IMR-90 (cell line): ENCODE data around the gene C10orf62. TPM values are rescaled to one million over a fixed set of nuclear protein-coding genes. Genes with fewer than 3 reads are reported as not detected.

ENCODE experiments used
- ATAC-seq: fragments of 200-7000 bp; cut with Tn5 transposase; 2 replicates; pipeline ENCODE4 v1.9.1; 2020; ENCODE audit warnings: low read depth, mild to moderate bottlenecking, moderate library complexity
- BruUV-seq: library from RNA; stranded (reverse); fragments of 400-500 nt; replicated peaks from 2 replicates; lab custom pipeline; 2021; lab: Mats Ljungman, UMichigan
- CTCF ChIA-PET: fragments of 300-600 bp; formaldehyde crosslinking; extraction: SDS; loops from one replicate; lab custom pipeline; 2021; ENCODE audit warnings: antibody characterized with exemption; lab: Yijun Ruan, JAX
- POLR2A ChIA-PET: fragments of 300-600 bp; sonication (Branson Sonifier 250); formaldehyde crosslinking; loops from one replicate; lab custom pipeline; 2022; ENCODE audit warnings: antibody characterized with exemption; ENCODE audit not compliant: unreplicated experiment; lab: Charles Lee
- DNase-seq: peaks from one replicate; pipeline ENCODE4 v3.0.0; 2013
- H2AFZ ChIP-seq: replicated peaks from 2 replicates; pipeline ENCODE3; 2013; ENCODE audit warnings: low read length, mild to moderate bottlenecking; ENCODE audit not compliant: poor library complexity
- H2AK5ac ChIP-seq: 2 replicates; pipeline ENCODE4 v1.6.1; 2013; ENCODE audit warnings: low read depth, low read length, inconsistent platforms
- H2AK9ac ChIP-seq: replicated peaks from 2 replicates; pipeline ENCODE3; 2013; ENCODE audit warnings: mild to moderate bottlenecking, low read depth, low read length, moderate library complexity; ENCODE audit not compliant: poor library complexity
- H2BK120ac ChIP-seq: 2 replicates; pipeline ENCODE4 v1.6.1; 2013; ENCODE audit warnings: low read depth, low read length, inconsistent platforms
- H2BK15ac ChIP-seq: 3 replicates; pipeline ENCODE4 v1.6.1; 2013; ENCODE audit warnings: low read depth, low read length, inconsistent platforms
- H2BK20ac ChIP-seq: 2 replicates; pipeline ENCODE4 v1.6.1; 2013; ENCODE audit warnings: low read depth, mild to moderate bottlenecking, inconsistent platforms, low read length, moderate library complexity
- H2BK5ac ChIP-seq: 2 replicates; pipeline ENCODE4 v1.6.1; 2013; ENCODE audit warnings: mild to moderate bottlenecking, low read depth, low read length, inconsistent platforms; ENCODE audit not compliant: poor library complexity, severe bottlenecking
- H3K14ac ChIP-seq: replicated peaks from 2 replicates; pipeline ENCODE4 v1.6.1; 2013; ENCODE audit warnings: low read depth, low read length, inconsistent platforms
- H3K18ac ChIP-seq: 2 replicates; pipeline ENCODE4 v1.6.1; 2013; ENCODE audit warnings: low read depth, low read length, control low read depth
- H3K23ac ChIP-seq: 2 replicates; pipeline ENCODE4 v1.6.1; 2013; ENCODE audit warnings: low read depth, low read length, inconsistent platforms
- H3K27ac ChIP-seq: 2 replicates; pipeline ENCODE4 v1.5.1; 2013; ENCODE audit warnings: mild to moderate bottlenecking, control low read depth, low read length; ENCODE audit not compliant: insufficient read depth
- H3K27me3 ChIP-seq: 2 replicates; pipeline ENCODE4 v1.6.1; 2013; ENCODE audit warnings: low read length; ENCODE audit not compliant: control insufficient read depth, insufficient read depth
- H3K36me3 ChIP-seq: 2 replicates; pipeline ENCODE4 v1.6.1; 2013; ENCODE audit warnings: low read length, mixed read lengths; ENCODE audit not compliant: control insufficient read depth, insufficient read depth
- H3K4ac ChIP-seq: 2 replicates; pipeline ENCODE4 v1.6.1; 2013; ENCODE audit warnings: low read depth, low read length, inconsistent platforms
- H3K4me1 ChIP-seq: 2 replicates; pipeline ENCODE4 v1.6.1; 2013; ENCODE audit warnings: low read length, mixed read lengths; ENCODE audit not compliant: control insufficient read depth, insufficient read depth
- H3K4me2 ChIP-seq: 2 replicates; pipeline ENCODE4 v1.6.1; 2013; ENCODE audit warnings: low read depth, mild to moderate bottlenecking, control low read depth, low read length, moderate library complexity
- H3K4me3 ChIP-seq: 2 replicates; pipeline ENCODE4 v1.5.1; 2013; ENCODE audit warnings: low read depth, mild to moderate bottlenecking, control low read depth, low read length, moderate library complexity; ENCODE audit not compliant: insufficient read depth
- H3K56ac ChIP-seq: 2 replicates; pipeline ENCODE4 v1.6.1; 2013; ENCODE audit warnings: low read length, inconsistent platforms; ENCODE audit not compliant: insufficient read depth; ENCODE audit errors: extremely low read depth
- H3K79me1 ChIP-seq, 2 experiments: 2 replicates each; pipeline ENCODE4 v1.6.1; 2013; ENCODE audit warnings: low read length in 2 of 2, inconsistent platforms in 1 of 2, low read depth in 1 of 2
- H3K9ac ChIP-seq: 2 replicates; pipeline ENCODE4 v1.6.1; 2013; ENCODE audit warnings: low read depth, low read length, control low read depth
- H3K9me1 ChIP-seq: 2 replicates; pipeline ENCODE4 v1.6.1; 2013; ENCODE audit warnings: low read length, inconsistent platforms; ENCODE audit not compliant: insufficient read depth
- H3K9me3 ChIP-seq: 2 replicates; pipeline ENCODE4 v1.6.1; 2013; ENCODE audit warnings: low read length; ENCODE audit not compliant: control insufficient read depth, insufficient read depth
- H4K20me1 ChIP-seq: 2 replicates; pipeline ENCODE4 v1.6.1; 2013; ENCODE audit warnings: low read length, inconsistent platforms; ENCODE audit not compliant: insufficient read depth
- H4K5ac ChIP-seq: 2 replicates; pipeline ENCODE4 v1.6.1; 2013; ENCODE audit warnings: mild to moderate bottlenecking, low read depth, low read length, control low read depth
- H4K8ac ChIP-seq, 2 experiments: 2 replicates each; pipeline ENCODE4 v1.6.1; 2013; ENCODE audit warnings: low read depth in 2 of 2, low read length in 2 of 2, control low read depth in 1 of 2, inconsistent platforms in 1 of 2
- H4K91ac ChIP-seq: 2 replicates; pipeline ENCODE4 v1.6.1; 2013; ENCODE audit warnings: low read depth, low read length, inconsistent platforms; ENCODE audit not compliant: insufficient read depth
- BHLHE40 ChIP-seq: fragments of 150-350 bp; IDR thresholded peaks from 2 replicates; pipeline ENCODE4 v1.6.1; 2016; ENCODE audit warnings: mild to moderate bottlenecking, low read depth, low read length
- CEBPB ChIP-seq: IDR thresholded peaks from 2 replicates; pipeline ENCODE4 v1.6.1; 2012; ENCODE audit warnings: low read depth, low read length, improper control_type of control experiment
- ELK1 ChIP-seq: fragments of 150-350 bp; IDR thresholded peaks from 2 replicates; pipeline ENCODE4 v1.6.1; 2016; ENCODE audit warnings: low read depth, mild to moderate bottlenecking, low read length, moderate library complexity, borderline replicate concordance
- MAFK ChIP-seq: IDR thresholded peaks from 2 replicates; pipeline ENCODE4 v1.6.1; 2012; ENCODE audit warnings: low read depth, low read length, improper control_type of control experiment
- RAD21 ChIP-seq: IDR thresholded peaks from 2 replicates; pipeline ENCODE4 v1.6.1; 2012; ENCODE audit warnings: low read length, improper control_type of control experiment
- USF2 ChIP-seq: fragments of 150-350 bp; IDR thresholded peaks from 2 replicates; pipeline ENCODE4 v1.6.1; 2017; ENCODE audit warnings: mild to moderate bottlenecking, antibody characterized with exemption, low read length, low read depth
- WGBS, 2 experiments: methylation state at CpG; one replicate each; pipeline versions ENCODE4 v1.1.5 to v1.1.7; 2013; ENCODE audit warnings: missing lambda C conversion rate in 2 of 2; ENCODE audit not compliant: insufficient read length in 1 of 2; ENCODE audit errors: extremely low coverage in 2 of 2; 5-methylcytosine and 5-hydroxymethylcytosine counted together
- dilution Hi-C: fragments of 300-500 bp; cut with HindIII; formaldehyde crosslinking; loops from one replicate; pipeline ENCODE4 v1.14.3; 2018; ENCODE audit warnings: low sequenced_read_pairs; ENCODE audit not compliant: unreplicated experiment
- in situ Hi-C: fragments of 300-500 bp; cut with MboI; formaldehyde crosslinking; loops from 3 replicates; pipeline ENCODE4 v1.14.3; 2019; ENCODE audit warnings: low sequenced_read_pairs, inconsistent platforms, mixed read lengths
- intact Hi-C: fragments of 100-400 bp; cut with micrococcal nuclease; formaldehyde crosslinking; loops from 2 replicates; pipeline ENCODE4 v1.10.0; 2022
- polyA plus RNA-seq, 3 experiments: library from polyadenylated mRNA; depleted of rRNA; stranded (reverse); fragments of >200 nt; gene quantifications; 2 replicates each; pipeline ENCODE4 v1.2.3, GENCODE V29; 2012; ENCODE audit warnings: low replicate concordance in 1 of 3
- total RNA-seq: library from RNA; depleted of rRNA; stranded (reverse); fragments of >200 nt; gene quantifications from 2 replicates; pipeline ENCODE4 v1.2.3, GENCODE V29; 2012

Gene C10orf62
- total and polyA plus RNA-seq, 2 of the 4 experiments (the other 2 are of a cell fraction), result not detected

- no peak overlapping the region for H2BK20ac ChIP-seq
- H3K27ac ChIP-seq, result no peak overlapping the region
- no peak overlapping the region for H2BK15ac ChIP-seq
- 94% methylated on average over 21 of the region's 33 CpGs; no CpG with 5 or more reads in 1 of the 2 experiments for WGBS, 2 experiments
- no peak overlapping the region for H3K14ac ChIP-seq
- POLR2A ChIA-PET, result no interaction called here
- H4K8ac ChIP-seq, result no peak overlapping the region
- no peak overlapping the region for H3K9ac ChIP-seq
- no peak overlapping the region for H3K4me3 ChIP-seq
- no peak overlapping the region for H2BK5ac ChIP-seq
- no peak overlapping the region for H2AK5ac ChIP-seq
- H3K27me3 ChIP-seq, result no peaks in the 10 kb centered on the region
- H3K79me1 ChIP-seq, result peaks cover 3% of the 10 kb centered on the region in 2 experiments; a peak in 2 of 4 replicates
- H3K4me1 ChIP-seq, result peaks cover 15% of the 10 kb centered on the region
- intact Hi-C loops, result loop anchor here (5.0 kb wide), 1 partner anchor 162 kb away; no protein-coding TSS in a partner anchor
- peaks cover 5% of the 10 kb centered on the region; the same call in 1 of the 2 replicates for H4K20me1 ChIP-seq
- ATAC-seq, result no peak
- peaks cover 9% of the 10 kb centered on the region for H3K9me1 ChIP-seq
- H3K9me3 ChIP-seq, result no peaks in the 10 kb centered on the region
- H2BK120ac ChIP-seq, result no peak overlapping the region
- no peak overlapping the region for H3K56ac ChIP-seq
- no peak overlapping the region for H2AK9ac ChIP-seq
- CTCF ChIA-PET, result no interaction called here
- no peak overlapping the region for H3K4ac ChIP-seq
- H3K4me2 ChIP-seq, result no peak overlapping the region
- H3K18ac ChIP-seq, result no peak overlapping the region
- no peak overlapping the region for H4K5ac ChIP-seq
- in situ Hi-C loops, result loop anchor here (10.0 kb wide), 1 partner anchor 165 kb away; the partner anchor contains the start of gene ZFYVE27
- H3K36me3 ChIP-seq, result peaks cover 19% of the 10 kb centered on the region
- dilution Hi-C loops, result no loop called here
- no peak overlapping the region for H2AFZ ChIP-seq
- H3K23ac ChIP-seq, result no peak overlapping the region
- no peak for DNase-seq
- TF ChIP-seq RAD21, result no peak
- TF ChIP-seq ELK1, result no peak
- no peak for TF ChIP-seq BHLHE40
- TF ChIP-seq MAFK, result no peak
- no peak for TF ChIP-seq CEBPB
- no peak for TF ChIP-seq USF2
- no peak overlapping the region for H4K91ac ChIP-seq
- BruUV-seq, result no TSS peak
Measured at GRCh38 chr10:97570146-97570788, 19.3 kb upstream of the C10orf62 start.
